Activated T-cell treated with anti-CD3 and anti-CD28 coated beads for 1 hour (primary cell): ENCODE measurements around the gene PGLYRP4.

ENCODE experiments used
- DNase-seq: peaks from one replicate; pipeline ENCODE4 v3.0.0-alpha.2; 2020; ENCODE audit warnings: low read depth

Gene PGLYRP4

GRCh38 chr1:153348511-153349362 lies at the start of gene PGLYRP4:
Gene PGLYRP4, minus strand, starts transcription at chr1:153348841. Its CDS starts 909 bp downstream, at chr1:153347932.
- no peak for DNase-seq

- DNase-seq = no peak
Observed at GRCh38 chr1:153397924-153398651, 49.4 kb upstream of the PGLYRP4 start.

- no peak for DNase-seq
Observed at GRCh38 chr1:153397051-153397923, 48.6 kb upstream of the PGLYRP4 start.

- DNase-seq = no peak
Observed at GRCh38 chr1:153396461-153396860, 47.8 kb upstream of the PGLYRP4 start.

- DNase-seq = no peak
Observed at GRCh38 chr1:153395776-153396175, 47.1 kb upstream of the PGLYRP4 start.

GRCh38 chr1:153395136-153395685 lies 46.6 kb upstream of the PGLYRP4 start:
- no peak for DNase-seq

GRCh38 chr1:153394391-153394790 lies 45.8 kb upstream of the PGLYRP4 start:
- no peak for DNase-seq

GRCh38 chr1:153393926-153394325 lies 45.3 kb upstream of the PGLYRP4 start:
- no peak for DNase-seq

GRCh38 chr1:153392822-153393221 lies 44.2 kb upstream of the PGLYRP4 start:
- no peak for DNase-seq

GRCh38 chr1:153392258-153392657 lies 43.6 kb upstream of the PGLYRP4 start:
- DNase-seq = no peak

- no peak for DNase-seq
Observed at GRCh38 chr1:153390938-153391710, 42.5 kb upstream of the PGLYRP4 start, which contains the start of gene S100A8. Gene S100A8, minus strand, starts transcription at chr1:153391073. Its CDS starts 538 bp downstream, at chr1:153390535.

GRCh38 chr1:153389973-153390879 lies 41.6 kb upstream of the PGLYRP4 start:
- no peak for DNase-seq

- DNase-seq = no peak
Observed at GRCh38 chr1:153389401-153389800, 40.8 kb upstream of the PGLYRP4 start.

- no peak for DNase-seq
Observed at GRCh38 chr1:153387785-153388184, 39.1 kb upstream of the PGLYRP4 start.

GRCh38 chr1:153387001-153387400 lies 38.4 kb upstream of the PGLYRP4 start:
- DNase-seq = no peak

GRCh38 chr1:153386500-153386901 lies 37.9 kb upstream of the PGLYRP4 start:
- no peak for DNase-seq

- DNase-seq = no peak
Observed at GRCh38 chr1:153384958-153385580, 36.4 kb upstream of the PGLYRP4 start.

- DNase-seq = no peak
Observed at GRCh38 chr1:153380711-153381110, 32.1 kb upstream of the PGLYRP4 start.

GRCh38 chr1:153379591-153379990 lies 30.9 kb upstream of the PGLYRP4 start:
- DNase-seq = no peak
